ENCODE results near the gene MAP4K4. TPM values are rescaled to one million over a fixed set of nuclear protein-coding genes. Genes with fewer than 3 reads are reported as not detected.

MAP4K4 gene
- polyA plus RNA-seq, 3 donors: 5.3 to 66.9 (median 8.7) TPM

GRCh38 chr2:101899265-101899664 lies 201.8 kb downstream of the MAP4K4 start:
- Histone ChIP-seq H3K27ac (ENCODE audit: low read depth in 1 of 2, low read length in 2 of 2) (no peak overlapping the region), H3K4me2 (replicated peaks; ENCODE audit: extremely low read depth, low read length, poor library complexity, severe bottlenecking) (no peak overlapping the region), H3K9me3 (replicated peaks in 1 of 2; ENCODE audit: control insufficient read depth in 1 of 2, insufficient read depth in 1 of 2, low read length in 2 of 2) (peaks cover 0 to 13% of the 10 kb centered on the region in 2 donors), H3K9ac (ENCODE audit: insufficient read depth, low read length, poor library complexity, severe bottlenecking) (no peak overlapping the region), H3K4me3 (replicated peaks in 1 of 3; ENCODE audit: low read depth in 2 of 3, low read length in 3 of 3) (no peak overlapping the region), H3K27me3 (ENCODE audit: control insufficient read depth in 2 of 2, insufficient read depth in 2 of 2, low read length in 2 of 2) (no peaks in the 10 kb centered on the region), H3K4me1 (ENCODE audit: control insufficient read depth in 1 of 2, insufficient read depth in 2 of 2, low read length in 2 of 2) (peaks cover 0 to 2% of the 10 kb centered on the region in 2 donors), H2AFZ (ENCODE audit: insufficient read depth, low read depth, low read length, poor library complexity, severe bottlenecking) (no peak overlapping the region), H3K36me3 (replicated peaks in 1 of 2; ENCODE audit: control insufficient read depth in 1 of 2, insufficient read depth in 2 of 2, low read length in 2 of 2) (peaks cover 0 to 31% of the 10 kb centered on the region in 2 donors), H3K79me2 (ENCODE audit: insufficient read depth, low read length) (no peaks in the 10 kb centered on the region), H4K20me1 (ENCODE audit: insufficient read depth, low read length) (no peaks in the 10 kb centered on the region)
- intact Hi-C loops (cut with micrococcal nuclease): loop anchor here in 1 of 2 donors (10.0 kb wide), 1 partner anchor 46 kb away; no protein-coding TSS in a partner anchor
- Mint-ChIP-seq H3K9me3 (peaks cover 1 to 11% (median 8%) of the 10 kb centered on the region in 7 donors), H3K4me3 (no peak overlapping the region), H3K27ac (no peak overlapping the region), H3K27me3 (ENCODE audit: low read depth in 3 of 3) (peaks cover 0 to 5% (median 1%) of the 10 kb centered on the region in 3 donors), H3K36me3 (peaks cover 16 to 29% of the 10 kb centered on the region in 2 donors), H3K4me1 (peaks cover 8% of the 10 kb centered on the region)
- no peak for TF ChIP-seq CTCF (IDR thresholded peaks at IDR 0.05)
- DNase-seq: no peak

- Histone ChIP-seq H3K9ac (ENCODE audit: insufficient read depth, low read length, poor library complexity, severe bottlenecking) (no peak overlapping the region), H3K4me2 (replicated peaks; ENCODE audit: extremely low read depth, low read length, poor library complexity, severe bottlenecking) (no peak overlapping the region), H3K27me3 (ENCODE audit: control insufficient read depth in 2 of 2, insufficient read depth in 2 of 2, low read length in 2 of 2) (no peaks in the 10 kb centered on the region), H4K20me1 (ENCODE audit: insufficient read depth, low read length) (no peaks in the 10 kb centered on the region), H3K36me3 (replicated peaks in 1 of 2; ENCODE audit: control insufficient read depth in 1 of 2, insufficient read depth in 2 of 2, low read length in 2 of 2) (peaks cover 0 to 25% of the 10 kb centered on the region in 2 donors), H3K9me3 (replicated peaks in 1 of 2; ENCODE audit: control insufficient read depth in 1 of 2, insufficient read depth in 1 of 2, low read length in 2 of 2) (peaks cover under 1 to 16% of the 10 kb centered on the region in 2 donors), H3K4me1 (ENCODE audit: control insufficient read depth in 1 of 2, insufficient read depth in 2 of 2, low read length in 2 of 2) (peaks cover 0 to 2% of the 10 kb centered on the region in 2 donors), H3K79me2 (ENCODE audit: insufficient read depth, low read length) (no peaks in the 10 kb centered on the region), H3K4me3 (replicated peaks in 1 of 3; ENCODE audit: low read depth in 2 of 3, low read length in 3 of 3) (no peak overlapping the region), H2AFZ (ENCODE audit: insufficient read depth, low read depth, low read length, poor library complexity, severe bottlenecking) (no peak overlapping the region), H3K27ac (ENCODE audit: low read depth in 1 of 2, low read length in 2 of 2) (no peak overlapping the region)
- peaks cover 12 to 25% of the 10 kb centered on the region in 2 donors for H3K36me3 Mint-ChIP-seq
- peaks cover 1 to 17% (median 8%) of the 10 kb centered on the region in 7 donors for H3K9me3 Mint-ChIP-seq
- no peak for DNase-seq
- no peak for TF ChIP-seq CTCF (IDR thresholded peaks at IDR 0.05)
- no CpG with 5 or more reads among the region's 1 CpG for WGBS (ENCODE audit: insufficient coverage)
- H3K27ac Mint-ChIP-seq: no peak overlapping the region
- intact Hi-C loops (cut with micrococcal nuclease): loop anchor here in 1 of 2 donors (10.0 kb wide), 2 partner anchors 45 to 65 kb away; no protein-coding TSS in a partner anchor
- H3K27me3 Mint-ChIP-seq (ENCODE audit: low read depth in 3 of 3): peaks cover 0 to 5% (median 1%) of the 10 kb centered on the region in 3 donors
- no peak overlapping the region for H3K4me3 Mint-ChIP-seq
- H3K4me1 Mint-ChIP-seq: peaks cover 8% of the 10 kb centered on the region
These were observed 202.4 kb downstream of the MAP4K4 start for GRCh38 chr2:101899871-101900270.
